NCI-H187 treated with DMSO at 0.1 percent for 48 hours (cell line): ENCODE measurements around the gene TGM4.

Experiments used
- DNase-seq: peaks from one replicate; lab custom pipeline; 2025; lab: John Stamatoyannopoulos, UW

The TGM4 gene

DNA sequence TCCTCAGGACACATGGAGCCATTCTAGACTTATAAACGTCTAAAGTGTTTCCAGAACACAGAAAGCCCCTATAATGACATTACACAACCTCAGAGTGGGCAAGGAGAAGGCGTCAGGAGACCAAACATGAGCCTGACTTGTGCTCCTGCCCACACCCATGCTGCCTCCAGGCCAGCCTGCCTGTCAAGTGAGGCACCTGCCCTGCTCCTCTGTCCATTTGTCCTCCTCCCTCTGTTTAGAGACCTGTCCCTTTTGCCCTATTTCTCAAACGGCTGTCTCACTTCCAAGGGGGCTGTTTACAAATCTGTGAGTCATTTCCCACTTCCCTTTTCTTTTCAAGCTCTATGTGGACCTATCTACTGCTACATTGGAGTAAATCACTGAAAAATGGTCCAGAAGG is 80.6 kb downstream of the TGM4 start:
- no peak for DNase-seq

DNA sequence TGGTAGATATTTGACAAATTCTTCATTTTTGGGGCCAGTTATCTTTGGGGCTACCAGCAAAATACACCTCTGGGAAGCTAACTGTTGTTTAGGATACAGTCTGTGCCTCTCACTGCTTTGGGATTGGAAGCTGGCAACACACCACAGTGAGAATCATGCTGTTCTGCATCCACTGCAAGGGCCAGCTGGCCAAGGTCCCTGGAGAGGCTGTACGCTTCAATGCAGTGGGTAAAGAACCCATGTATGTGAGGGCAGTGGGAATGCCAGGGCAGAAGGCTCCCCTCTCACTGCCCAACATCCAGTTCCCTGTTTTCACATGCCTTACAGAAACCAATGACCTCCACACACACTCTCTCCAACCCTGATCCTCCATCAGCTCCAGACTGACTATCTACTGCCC is 81.5 kb downstream of the TGM4 start:
- no peak for DNase-seq

DNA sequence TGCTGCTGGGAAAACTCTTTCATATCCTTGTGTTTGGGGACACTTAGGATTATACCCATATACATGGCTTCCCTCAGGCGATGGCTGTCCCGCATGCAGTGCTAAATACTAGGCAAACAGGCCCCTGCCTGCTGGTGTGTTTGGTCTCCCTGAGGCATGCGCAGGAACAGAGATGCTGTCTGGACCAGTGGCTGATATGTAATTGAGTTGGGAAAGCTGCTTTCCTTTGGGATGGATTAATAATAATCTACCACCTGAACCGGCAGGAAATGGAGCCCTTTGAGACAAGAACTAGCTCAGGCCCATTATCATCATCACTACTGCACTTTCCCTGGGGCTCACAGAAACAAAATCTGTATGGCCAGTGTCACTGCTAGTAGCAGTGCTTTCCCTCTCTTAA is 83.6 kb downstream of the TGM4 start:
- DNase-seq = no peak

DNA sequence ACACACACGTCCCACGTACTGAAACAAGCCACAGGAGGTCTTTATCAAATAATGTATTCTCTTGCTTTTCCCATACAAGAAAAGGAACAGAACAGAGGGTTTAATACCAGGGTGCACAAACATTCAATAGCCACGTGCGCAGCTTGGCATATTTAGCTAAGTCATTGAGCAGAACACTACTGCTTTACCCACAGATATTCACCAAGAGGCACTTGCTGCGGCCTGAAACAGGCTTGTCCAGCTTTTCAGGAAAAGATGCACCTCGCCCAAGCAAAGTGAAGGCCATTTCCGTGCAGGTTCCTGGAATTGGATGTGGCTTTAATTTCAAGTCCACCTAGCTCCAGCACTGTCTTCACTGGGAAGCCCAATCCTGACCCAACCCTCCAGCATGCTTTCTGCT is 84.0 kb downstream of the TGM4 start:
- no peak for DNase-seq

DNA sequence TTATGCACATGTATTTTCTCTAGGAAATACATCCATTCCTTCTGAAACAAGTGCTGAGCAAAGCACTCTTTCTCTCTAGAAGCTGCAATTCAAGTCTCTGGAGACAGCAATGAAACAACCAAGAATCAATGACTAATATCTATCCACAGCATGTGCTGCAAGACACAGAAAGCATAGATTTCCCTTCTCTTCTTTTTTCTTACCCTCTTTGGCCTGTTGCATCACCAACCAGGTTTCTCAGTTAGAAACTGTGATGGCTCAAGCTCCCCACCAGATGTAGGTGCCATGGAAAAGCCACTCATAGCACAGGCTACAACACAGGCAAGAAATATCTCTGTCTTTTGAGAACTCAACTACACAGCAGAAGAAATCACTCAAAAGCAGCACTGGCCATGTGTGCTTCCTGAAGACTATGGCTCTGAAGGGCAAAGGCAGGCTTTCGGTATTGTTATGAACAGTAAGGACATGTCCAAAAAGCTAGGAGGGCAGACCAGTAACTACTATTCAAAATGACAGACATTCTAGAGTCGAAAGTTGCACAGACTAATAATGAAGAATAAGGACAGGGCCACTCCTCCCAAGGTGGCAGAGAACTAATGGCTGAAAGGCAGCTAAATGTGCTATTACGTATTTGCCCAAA is 86.1 kb downstream of the TGM4 start:
- no peak for DNase-seq

DNA sequence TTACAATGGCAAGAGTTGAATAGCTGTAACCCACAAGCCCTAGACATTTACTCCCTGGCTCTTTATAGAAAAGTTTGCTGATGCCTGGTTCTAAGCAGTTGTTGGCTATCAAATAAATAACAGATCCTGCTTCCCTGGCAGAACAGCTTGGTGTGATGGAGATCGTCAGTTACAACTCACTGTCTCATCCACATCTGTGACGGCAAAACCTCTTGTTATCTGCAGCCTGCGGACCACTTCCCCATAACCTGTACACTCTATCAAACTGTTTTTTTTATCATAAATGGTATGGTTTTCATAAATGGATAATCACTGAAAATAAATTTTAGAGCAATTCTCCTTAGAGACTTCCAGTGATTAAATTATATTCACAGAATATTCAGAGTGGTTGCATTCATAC is 87.5 kb downstream of the TGM4 start:
- DNase-seq = no peak

DNA sequence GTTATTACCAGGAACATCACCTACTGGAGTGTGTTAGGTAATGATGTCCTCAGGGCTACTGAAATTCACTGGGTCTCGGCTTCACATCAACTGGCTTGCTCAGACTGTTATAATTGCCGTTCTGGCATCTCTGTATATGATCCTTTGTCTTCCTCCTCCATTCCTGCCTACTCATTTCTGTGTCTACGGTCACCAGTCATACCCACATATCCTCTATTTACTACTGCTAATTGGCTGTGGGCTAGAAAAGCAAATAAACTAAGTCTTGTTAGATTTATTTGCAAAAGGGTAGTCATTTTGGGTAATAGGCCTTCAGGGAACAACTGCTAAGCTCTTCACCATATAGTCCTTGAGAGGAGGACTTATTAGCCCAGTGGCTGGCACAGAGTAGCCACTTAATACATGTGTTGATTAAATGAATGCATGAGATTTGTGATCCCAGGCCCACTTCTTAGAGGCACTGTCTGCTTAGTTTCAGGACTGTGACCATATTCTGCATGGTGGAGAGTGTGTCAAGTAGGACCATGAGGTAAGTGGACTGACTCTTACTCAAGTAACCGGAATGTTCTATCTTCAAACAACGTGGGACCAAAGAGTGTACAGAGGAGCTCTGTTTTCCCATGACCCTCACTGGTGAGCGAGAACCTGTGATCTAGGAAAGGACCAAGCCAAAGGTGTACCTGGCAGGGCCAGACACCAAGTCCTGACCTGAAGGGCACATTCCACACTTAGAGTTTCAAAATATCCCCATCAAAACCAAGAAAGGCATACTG is 88.4 kb downstream of the TGM4 start:
- DNase-seq = no peak

DNA sequence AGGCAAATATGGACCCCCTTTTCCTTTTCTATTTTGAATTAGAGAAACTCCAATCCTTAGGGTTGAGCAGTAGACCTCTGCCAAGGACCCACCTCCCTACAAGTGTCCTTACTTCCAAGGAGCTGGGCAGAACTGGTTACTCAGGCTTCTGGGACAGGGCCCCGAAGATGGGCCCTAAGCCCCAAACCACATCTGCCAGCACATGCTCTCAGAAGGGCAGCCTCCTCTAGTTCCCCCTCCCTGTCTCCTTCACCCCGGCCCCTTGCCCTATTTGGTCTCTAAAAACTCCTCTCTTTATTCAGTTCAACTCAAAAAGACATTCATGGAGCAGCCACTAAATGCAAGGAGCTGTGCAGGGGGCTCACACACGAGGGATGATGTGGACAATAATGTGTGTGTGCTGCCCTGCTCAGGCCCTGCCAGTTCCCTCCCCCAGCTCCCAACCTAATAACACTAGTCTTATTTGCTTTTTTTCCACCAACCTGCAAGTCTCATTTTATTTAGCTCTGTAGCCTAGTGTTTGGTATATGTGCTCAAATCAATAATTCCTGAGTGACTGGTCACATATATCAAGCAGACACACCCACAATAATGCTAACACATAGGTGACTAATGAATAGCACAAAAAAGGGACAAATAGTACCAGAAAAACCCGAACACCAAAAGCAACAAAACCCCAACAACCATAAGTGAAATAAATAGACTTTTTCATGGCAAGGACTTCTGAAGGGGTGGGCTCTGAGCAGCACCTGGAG is 89.3 kb downstream of the TGM4 start:
- DNase-seq = no peak
